Brain microvascular endothelial cell (primary cell): ENCODE results near the gene PLXNA2.

ENCODE experiments used
- DNase-seq: peaks from one replicate; pipeline ENCODE4 v3.0.0-alpha.2; 2020
- H3K27ac ChIP-seq: fragments of 250-450 bp; sonication (Bioruptor Pico); 2 replicates; pipeline ENCODE4 v1.5.1; 2020; ENCODE audit warnings: mild to moderate bottlenecking, moderate library complexity
- H3K27me3 ChIP-seq: fragments of 250-450 bp; sonication (Bioruptor Pico); replicated peaks from 2 replicates; pipeline ENCODE4 v1.5.1; 2020; ENCODE audit warnings: mild to moderate bottlenecking
- H3K36me3 ChIP-seq: fragments of 250-450 bp; sonication (Bioruptor Pico); replicated peaks from 2 replicates; pipeline ENCODE4 v1.5.1; 2020; ENCODE audit warnings: mild to moderate bottlenecking
- H3K4me3 ChIP-seq: 2 replicates; pipeline ENCODE4 v1.5.1; 2011; ENCODE audit warnings: low read depth, mild to moderate bottlenecking, control low read depth, low read length, moderate library complexity
- CTCF ChIP-seq: IDR thresholded peaks from 2 replicates; pipeline ENCODE4 v1.5.1; 2011; ENCODE audit warnings: low read depth, mild to moderate bottlenecking, moderate library complexity, low read length, control low read depth, inconsistent platforms; ENCODE audit errors: missing control alignments
- in situ Hi-C: cut with HindIII; loops from 2 replicates; pipeline ENCODE4 v1.10.0; 2017; ENCODE audit warnings: low sequenced_read_pairs, low pct_ligation_motif_present

PLXNA2 gene

DNA sequence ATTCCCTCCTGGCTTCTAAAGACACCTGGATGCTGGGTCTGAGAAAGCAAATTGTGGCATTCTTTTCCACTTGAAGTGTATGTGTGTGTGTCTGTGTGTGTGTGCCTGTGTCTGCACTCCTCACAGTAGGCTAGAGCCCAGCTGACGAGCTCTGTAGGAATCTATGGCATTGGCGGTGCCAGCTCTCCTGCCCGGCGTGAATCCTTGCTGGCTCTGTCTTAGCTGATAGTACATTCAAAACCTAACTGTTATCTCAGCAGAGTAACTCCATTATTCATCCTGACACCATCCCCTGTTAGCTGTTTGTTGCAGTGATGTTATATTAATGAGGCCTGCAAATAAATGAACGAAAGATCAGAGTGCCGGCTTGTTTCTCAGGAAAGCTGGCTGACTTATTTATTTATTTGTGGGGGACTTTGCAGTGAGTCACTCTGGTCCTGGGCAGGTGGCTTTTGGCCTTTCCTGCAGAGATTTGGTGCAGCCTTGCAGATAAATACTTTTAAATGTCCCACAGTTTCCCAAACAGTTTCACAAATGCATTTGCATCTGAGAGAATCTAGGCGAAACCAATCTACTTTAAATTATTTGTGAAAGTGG, 172.7 kb downstream of the PLXNA2 start:
- Histone ChIP-seq H3K27ac (no peak overlapping the region), H3K27me3 (no peaks in the 10 kb centered on the region), H3K4me3 (no peak overlapping the region), H3K36me3 (peaks cover 5% of the 10 kb centered on the region)
- in situ Hi-C loops: no loop called here
- no peak for DNase-seq
- TF ChIP-seq CTCF: no peak

DNA sequence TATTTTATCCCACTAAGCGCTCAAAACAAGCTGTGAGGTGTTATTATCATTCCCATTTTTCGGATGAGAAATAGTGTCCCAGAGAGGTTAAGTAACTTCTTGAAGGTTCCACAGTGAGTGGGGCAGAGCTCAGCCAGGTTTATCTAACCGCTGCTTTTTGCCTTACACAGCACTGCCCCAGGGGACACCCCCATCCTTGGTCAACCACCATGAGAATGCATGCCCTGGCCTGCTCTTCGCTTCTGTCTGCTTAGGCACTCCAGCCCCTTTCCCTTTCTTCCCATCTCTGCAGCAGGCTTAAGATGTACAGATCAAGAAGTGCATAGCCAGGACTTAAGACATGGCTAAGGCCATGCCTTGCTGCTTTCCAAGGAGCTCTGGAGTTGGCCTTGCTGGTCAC, 174.3 kb downstream of the PLXNA2 start:
- DNase-seq: no peak
- Histone ChIP-seq H3K27me3 (no peaks in the 10 kb centered on the region), H3K27ac (no peak overlapping the region), H3K4me3 (no peak overlapping the region), H3K36me3 (peaks cover 5% of the 10 kb centered on the region)
- in situ Hi-C loops: no loop called here
- TF ChIP-seq CTCF: no peak

DNA sequence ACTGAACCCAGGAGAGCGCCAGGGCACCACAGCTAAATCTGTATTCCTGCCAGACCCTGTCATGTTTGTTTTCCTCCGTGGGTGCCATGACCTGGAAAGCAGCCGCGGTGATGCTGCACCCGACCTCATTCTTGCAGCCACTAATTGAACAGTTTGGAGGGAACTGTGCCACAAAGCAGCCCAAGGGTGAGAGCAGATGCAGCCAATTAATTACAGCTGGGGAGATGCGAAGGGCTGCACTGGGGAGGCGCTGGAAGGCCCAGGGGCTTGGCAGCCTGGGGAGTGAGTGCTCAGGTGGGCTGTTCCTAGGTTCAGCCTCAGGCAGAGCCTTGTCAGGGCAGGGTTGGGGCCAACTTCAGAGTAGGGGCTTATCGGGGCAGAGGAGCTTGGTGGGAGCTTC, 174.9 kb downstream of the PLXNA2 start:
- DNase-seq: no peak
- no peaks in the 10 kb centered on the region for H3K27me3 ChIP-seq
- TF ChIP-seq CTCF: no peak
- H3K4me3 ChIP-seq: no peak overlapping the region
- in situ Hi-C loops: no loop called here
- H3K36me3 ChIP-seq: peaks cover 5% of the 10 kb centered on the region
- H3K27ac ChIP-seq: no peak overlapping the region

DNA sequence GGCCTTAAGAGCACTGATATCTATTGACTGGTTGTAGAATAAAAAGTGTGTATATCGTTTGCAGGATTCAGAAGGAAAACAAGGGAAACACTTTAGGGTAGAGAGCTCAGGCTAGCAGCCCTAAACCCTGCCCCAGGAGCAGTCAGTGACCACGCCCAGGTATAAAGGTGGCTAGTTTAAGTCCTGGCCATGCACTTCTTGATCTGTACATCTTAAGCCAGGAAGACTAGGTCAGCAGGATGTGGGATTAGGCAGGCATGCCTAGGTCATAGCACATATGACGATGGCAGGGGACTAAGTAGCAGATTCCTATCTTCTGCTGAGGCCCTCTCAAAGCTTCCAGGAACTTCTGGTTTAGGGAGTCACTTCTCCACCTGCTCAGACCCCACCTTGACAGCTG, 175.3 kb downstream of the PLXNA2 start:
- H3K4me3 ChIP-seq: no peak overlapping the region
- H3K36me3 ChIP-seq: peaks cover 5% of the 10 kb centered on the region
- in situ Hi-C loops: no loop called here
- no peak for DNase-seq
- no peak for TF ChIP-seq CTCF
- no peaks in the 10 kb centered on the region for H3K27me3 ChIP-seq
- H3K27ac ChIP-seq: no peak overlapping the region

DNA sequence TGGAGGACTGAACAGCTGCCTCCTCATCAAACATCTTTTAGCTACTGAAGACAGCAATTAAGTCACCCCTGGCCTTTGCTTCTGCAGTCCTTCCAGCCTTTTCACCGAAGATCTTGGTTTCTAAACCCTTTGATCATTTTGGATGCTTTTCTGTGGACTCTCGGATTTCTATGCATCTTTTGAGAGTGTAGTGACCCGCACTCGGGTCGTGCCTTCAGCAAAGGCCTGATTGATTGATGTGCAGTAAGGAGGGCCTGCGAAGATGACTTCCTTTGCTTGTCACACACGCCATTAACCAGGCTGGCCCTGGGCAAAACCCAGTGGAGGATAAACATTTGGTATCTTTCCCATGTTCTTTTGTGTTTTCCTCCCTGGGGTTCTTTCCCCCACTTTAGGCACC, 175.8 kb downstream of the PLXNA2 start:
- no peak overlapping the region for H3K27ac ChIP-seq
- no peaks in the 10 kb centered on the region for H3K27me3 ChIP-seq
- no peak overlapping the region for H3K4me3 ChIP-seq
- no peak for DNase-seq
- TF ChIP-seq CTCF: no peak
- H3K36me3 ChIP-seq: peaks cover 5% of the 10 kb centered on the region
- in situ Hi-C loops: no loop called here

GRCh38 chr1:208066583-208066982, 177.6 kb downstream of the PLXNA2 start:
- H3K36me3 ChIP-seq: peaks cover 5% of the 10 kb centered on the region

More at GRCh38 chr1:208066583-208066982, 177.6 kb downstream of the PLXNA2 start:
- Histone ChIP-seq H3K4me3 (no peak overlapping the region), H3K27me3 (no peaks in the 10 kb centered on the region), H3K27ac (no peak overlapping the region)
- in situ Hi-C loops: no loop called here
- no peak for TF ChIP-seq CTCF
- DNase-seq: no peak
